ENCODE results near the gene GPC2. TPM values are rescaled to one million over a fixed set of nuclear protein-coding genes. Genes with fewer than 3 reads are reported as not detected.

GPC2 gene
- total RNA-seq, 1 experiment from 2014 or later: 17.9 TPM

- ChIA-PET POLR2A (no interaction called here), CTCF (no interaction called here), RAD21 (ENCODE audit: low non-redundant PET in 1 of 2, low total read pairs in 2 of 2, uncharacterized antibody in 2 of 2, unreplicated experiment in 2 of 2) (no interaction called here)
- DNase-seq (ENCODE audit: low read depth, low spot score) (no peak), ATAC-seq (no peak)
- Histone ChIP-seq H3K36me3 (ENCODE audit: control insufficient read depth in 1 of 2, insufficient read depth in 2 of 2, low read length in 2 of 2) (no peaks in the 10 kb centered on the region), H3K9me3 (ENCODE audit: control insufficient read depth in 1 of 2, insufficient read depth in 1 of 2, low read depth in 1 of 2, low read length in 2 of 2) (no peaks in the 10 kb centered on the region), H3K4me2 (ENCODE audit: low read length) (no peak overlapping the region), H3K9me2 (ENCODE audit: insufficient read depth) (no peaks in the 10 kb centered on the region), H3K4me1 (ENCODE audit: control insufficient read depth in 1 of 2, insufficient read depth in 2 of 2, low read length in 2 of 2) (peaks cover 3 to 11% of the 10 kb centered on the region in 2 experiments; a peak in 2 of 4 replicates), H4K20me1 (ENCODE audit: insufficient read depth) (no peaks in the 10 kb centered on the region), H3K27ac (ENCODE audit: low read depth, low read length) (no peak overlapping the region), H3K9ac (ENCODE audit: low read length) (no peak overlapping the region), H3K79me2 (ENCODE audit: insufficient read depth, low read length) (no peaks in the 10 kb centered on the region), H3K27me3 (ENCODE audit: insufficient read depth, low read length) (no peaks in the 10 kb centered on the region), H2AFZ (ENCODE audit: low read depth, low read length, poor library complexity, severe bottlenecking) (no peak overlapping the region), H3K4me3 (replicated peaks in 1 of 2; ENCODE audit: low read depth in 1 of 2, low read length in 2 of 2) (no peak overlapping the region)
- BruUV-seq (replicated peaks): no TSS peak
- TF ChIP-seq SIN3A (IDR thresholded peaks at IDR 0.05; ENCODE audit: low read depth) (no peak), CEBPB (IDR thresholded peaks at IDR 0.05; ENCODE audit: low read depth) (no peak), FOSL1 (IDR thresholded peaks at IDR 0.05; ENCODE audit: low read depth) (no peak), ZNF274 (IDR thresholded peaks at IDR 0.05; ENCODE audit: low read depth, low read length) (no peak)
- TF ChIP-seq, protein P1, sequence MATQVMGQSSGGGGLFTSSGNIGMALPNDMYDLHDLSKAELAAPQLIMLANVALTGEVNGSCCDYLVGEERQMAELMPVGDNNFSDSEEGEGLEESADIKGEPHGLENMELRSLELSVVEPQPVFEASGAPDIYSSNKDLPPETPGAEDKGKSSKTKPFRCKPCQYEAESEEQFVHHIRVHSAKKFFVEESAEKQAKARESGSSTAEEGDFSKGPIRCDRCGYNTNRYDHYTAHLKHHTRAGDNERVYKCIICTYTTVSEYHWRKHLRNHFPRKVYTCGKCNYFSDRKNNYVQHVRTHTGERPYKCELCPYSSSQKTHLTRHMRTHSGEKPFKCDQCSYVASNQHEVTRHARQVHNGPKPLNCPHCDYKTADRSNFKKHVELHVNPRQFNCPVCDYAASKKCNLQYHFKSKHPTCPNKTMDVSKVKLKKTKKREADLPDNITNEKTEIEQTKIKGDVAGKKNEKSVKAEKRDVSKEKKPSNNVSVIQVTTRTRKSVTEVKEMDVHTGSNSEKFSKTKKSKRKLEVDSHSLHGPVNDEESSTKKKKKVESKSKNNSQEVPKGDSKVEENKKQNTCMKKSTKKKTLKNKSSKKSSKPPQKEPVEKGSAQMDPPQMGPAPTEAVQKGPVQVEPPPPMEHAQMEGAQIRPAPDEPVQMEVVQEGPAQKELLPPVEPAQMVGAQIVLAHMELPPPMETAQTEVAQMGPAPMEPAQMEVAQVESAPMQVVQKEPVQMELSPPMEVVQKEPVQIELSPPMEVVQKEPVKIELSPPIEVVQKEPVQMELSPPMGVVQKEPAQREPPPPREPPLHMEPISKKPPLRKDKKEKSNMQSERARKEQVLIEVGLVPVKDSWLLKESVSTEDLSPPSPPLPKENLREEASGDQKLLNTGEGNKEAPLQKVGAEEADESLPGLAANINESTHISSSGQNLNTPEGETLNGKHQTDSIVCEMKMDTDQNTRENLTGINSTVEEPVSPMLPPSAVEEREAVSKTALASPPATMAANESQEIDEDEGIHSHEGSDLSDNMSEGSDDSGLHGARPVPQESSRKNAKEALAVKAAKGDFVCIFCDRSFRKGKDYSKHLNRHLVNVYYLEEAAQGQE (IDR thresholded peaks at IDR 0.05; ENCODE audit: low read depth): no peak
- intact Hi-C loops (cut with micrococcal nuclease): no loop called here
These were observed 5.3 kb downstream of the GPC2 start for GRCh38 chr7:100171840-100172239.

DNA sequence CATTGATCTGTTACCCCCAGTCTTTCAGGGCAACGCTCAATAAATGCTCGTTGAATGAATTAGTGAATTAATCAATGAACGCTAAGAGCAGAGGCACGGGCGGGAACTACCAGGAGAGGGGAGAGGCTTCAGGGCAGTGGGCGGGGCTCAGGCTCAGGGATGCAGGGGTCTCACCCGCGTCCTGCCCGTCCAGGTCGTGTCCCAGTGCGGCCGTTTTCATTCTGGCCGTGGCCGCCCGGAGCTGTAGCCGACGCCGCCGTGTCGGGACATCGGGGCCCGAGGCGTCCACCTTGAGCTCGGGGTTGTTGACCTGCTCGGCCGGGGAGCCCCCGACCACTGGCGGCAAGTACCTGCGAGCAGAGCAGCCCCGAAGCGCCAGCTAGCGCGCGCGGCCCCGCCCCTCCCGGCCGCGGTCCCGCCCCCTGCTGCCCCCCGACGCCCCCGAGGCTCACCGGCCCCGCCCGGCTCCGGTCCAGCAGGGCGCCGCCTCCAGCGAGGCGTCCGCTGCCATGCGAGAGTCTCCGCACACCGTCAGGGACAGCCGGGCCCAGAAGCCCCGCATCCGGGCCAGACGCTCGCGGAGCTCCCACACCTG, 6.0 kb downstream of the GPC2 start:
- Histone ChIP-seq H4K20me1 (ENCODE audit: insufficient read depth) (no peaks in the 10 kb centered on the region), H3K27me3 (ENCODE audit: insufficient read depth, low read length) (no peaks in the 10 kb centered on the region), H3K4me1 (ENCODE audit: control insufficient read depth in 1 of 2, insufficient read depth in 2 of 2, low read length in 2 of 2) (peaks cover 0 to 6% of the 10 kb centered on the region in 2 experiments; a peak in 1 of 4 replicates), H3K27ac (ENCODE audit: low read depth, low read length) (no peak overlapping the region), H2AFZ (ENCODE audit: low read depth, low read length, poor library complexity, severe bottlenecking) (no peak overlapping the region), H3K9ac (ENCODE audit: low read length) (no peak overlapping the region), H3K4me3 (replicated peaks in 1 of 2; ENCODE audit: low read depth in 1 of 2, low read length in 2 of 2) (no peak overlapping the region), H3K4me2 (ENCODE audit: low read length) (no peak overlapping the region), H3K36me3 (ENCODE audit: control insufficient read depth in 1 of 2, insufficient read depth in 2 of 2, low read length in 2 of 2) (no peaks in the 10 kb centered on the region), H3K79me2 (ENCODE audit: insufficient read depth, low read length) (no peaks in the 10 kb centered on the region), H3K9me3 (ENCODE audit: control insufficient read depth in 1 of 2, insufficient read depth in 1 of 2, low read depth in 1 of 2, low read length in 2 of 2) (no peaks in the 10 kb centered on the region), H3K9me2 (ENCODE audit: insufficient read depth) (no peaks in the 10 kb centered on the region)
- no TSS peak for BruUV-seq (replicated peaks)
- ATAC-seq (no peak), DNase-seq (ENCODE audit: low read depth, low spot score) (no peak)
- ChIA-PET POLR2A (no interaction called here), CTCF (no interaction called here), RAD21 (ENCODE audit: low non-redundant PET in 1 of 2, low total read pairs in 2 of 2, uncharacterized antibody in 2 of 2, unreplicated experiment in 2 of 2) (no interaction called here)
- TF ChIP-seq SP1 (IDR thresholded peaks at IDR 0.05; ENCODE audit: low read depth): no peak
- no peak for TF ChIP-seq RAD21 (IDR thresholded peaks at IDR 0.05; ENCODE audit: low read depth)
- intact Hi-C loops (cut with micrococcal nuclease): no loop called here

Data from HCT116 (cell line).